Measurements from ENCODE around the gene SCT. TPM values are rescaled to one million over a fixed set of nuclear protein-coding genes. Genes with fewer than 3 reads are reported as not detected.

The SCT gene
- total RNA-seq, 1 experiment from 2014 or later, result not detected

DNA sequence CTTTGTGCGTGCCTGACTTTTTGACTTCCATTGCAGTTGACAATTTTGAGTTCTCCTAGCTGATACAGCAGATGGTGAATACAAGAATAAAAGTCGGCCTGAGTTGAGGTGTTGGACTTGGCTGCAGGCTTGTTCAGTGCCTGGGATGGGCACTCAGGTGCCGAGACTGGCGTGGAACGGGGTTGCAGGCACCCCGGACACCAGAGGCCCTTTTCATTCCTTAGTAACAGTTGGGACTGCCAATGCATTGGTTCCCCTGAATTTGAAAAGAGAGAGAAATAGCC lies 49.4 kb downstream of the SCT start:
- no peak for DNase-seq
- no peaks in the 10 kb centered on the region for H3K9me3 Mint-ChIP-seq (ENCODE audit: low read depth, unreplicated experiment)
- intact Hi-C loops (cut with micrococcal nuclease; ENCODE audit: unreplicated experiment), result no loop called here
- H3K27me3 Mint-ChIP-seq (ENCODE audit: unreplicated experiment), result peaks cover 16% of the 10 kb centered on the region
- BruUV-seq (replicated peaks), result TSS peak; percentile 65
- peak overlapping the region; percentile 87 for H3K4me3 Mint-ChIP-seq (ENCODE audit: low read depth, unreplicated experiment)
- H3K27ac Mint-ChIP-seq (ENCODE audit: unreplicated experiment), result peak overlapping the region; percentile 36
- peaks cover 36% of the 10 kb centered on the region for H3K4me1 Mint-ChIP-seq (ENCODE audit: low read depth, unreplicated experiment)
- H3K36me3 Mint-ChIP-seq (ENCODE audit: insufficient read depth, unreplicated experiment), result peaks cover 47% of the 10 kb centered on the region
- CTCF ChIA-PET, result no interaction called here
- TF ChIP-seq, protein P1, sequence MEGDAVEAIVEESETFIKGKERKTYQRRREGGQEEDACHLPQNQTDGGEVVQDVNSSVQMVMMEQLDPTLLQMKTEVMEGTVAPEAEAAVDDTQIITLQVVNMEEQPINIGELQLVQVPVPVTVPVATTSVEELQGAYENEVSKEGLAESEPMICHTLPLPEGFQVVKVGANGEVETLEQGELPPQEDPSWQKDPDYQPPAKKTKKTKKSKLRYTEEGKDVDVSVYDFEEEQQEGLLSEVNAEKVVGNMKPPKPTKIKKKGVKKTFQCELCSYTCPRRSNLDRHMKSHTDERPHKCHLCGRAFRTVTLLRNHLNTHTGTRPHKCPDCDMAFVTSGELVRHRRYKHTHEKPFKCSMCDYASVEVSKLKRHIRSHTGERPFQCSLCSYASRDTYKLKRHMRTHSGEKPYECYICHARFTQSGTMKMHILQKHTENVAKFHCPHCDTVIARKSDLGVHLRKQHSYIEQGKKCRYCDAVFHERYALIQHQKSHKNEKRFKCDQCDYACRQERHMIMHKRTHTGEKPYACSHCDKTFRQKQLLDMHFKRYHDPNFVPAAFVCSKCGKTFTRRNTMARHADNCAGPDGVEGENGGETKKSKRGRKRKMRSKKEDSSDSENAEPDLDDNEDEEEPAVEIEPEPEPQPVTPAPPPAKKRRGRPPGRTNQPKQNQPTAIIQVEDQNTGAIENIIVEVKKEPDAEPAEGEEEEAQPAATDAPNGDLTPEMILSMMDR (IDR thresholded peaks at IDR 0.05; ENCODE audit: unreplicated experiment), result no peak

DNA sequence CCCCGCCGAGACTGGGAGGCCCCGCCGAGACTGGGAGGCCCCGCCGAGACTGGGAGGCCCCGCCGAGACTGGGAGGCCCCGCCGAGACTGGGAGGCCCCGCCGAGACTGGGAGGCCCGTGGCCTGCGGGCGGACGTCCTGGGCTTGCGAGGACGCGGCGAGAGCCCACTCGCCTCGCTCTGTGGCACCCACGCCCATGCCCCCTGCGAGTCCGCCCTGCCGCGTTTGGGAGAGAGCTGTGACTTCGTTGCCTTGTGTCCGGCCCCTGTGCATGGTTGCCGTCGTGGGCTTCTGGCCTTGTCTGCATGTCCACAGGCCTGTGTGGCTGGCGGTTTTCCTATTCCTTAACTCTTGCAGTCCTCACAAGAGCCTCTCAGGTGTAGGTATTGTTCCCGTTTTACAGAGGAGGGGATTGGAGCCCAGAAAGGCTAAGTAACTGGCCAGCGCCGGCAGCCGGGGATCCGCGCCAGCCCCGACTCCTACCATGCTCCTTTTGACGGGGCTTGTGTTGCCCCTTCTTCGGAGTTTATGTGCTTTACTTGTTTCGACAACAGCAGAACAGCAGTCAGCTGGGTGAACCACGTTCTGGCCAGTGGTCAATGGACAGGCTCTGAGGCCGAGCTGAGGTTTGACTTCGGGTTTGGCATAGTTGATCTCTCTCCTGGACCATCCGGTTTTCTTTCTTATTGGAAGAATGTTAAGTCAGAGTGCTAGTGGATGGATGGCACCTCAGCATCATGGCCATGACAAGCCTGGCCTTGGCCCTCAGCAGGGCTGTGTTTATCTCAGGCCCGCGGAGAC lies 50.0 kb downstream of the SCT start:
- TF ChIP-seq, protein P1 (IDR thresholded peaks at IDR 0.05; ENCODE audit: unreplicated experiment), result no peak
- no peaks in the 10 kb centered on the region for H3K9me3 Mint-ChIP-seq (ENCODE audit: low read depth, unreplicated experiment)
- intact Hi-C loops (cut with micrococcal nuclease; ENCODE audit: unreplicated experiment), result no loop called here

More for the DNA sequence above, 50.0 kb downstream of the SCT start:
- BruUV-seq (replicated peaks), result no TSS peak
- no peak for DNase-seq
- Mint-ChIP-seq H3K4me1 (ENCODE audit: low read depth, unreplicated experiment) (peaks cover 36% of the 10 kb centered on the region), H3K27ac (ENCODE audit: unreplicated experiment) (peak overlapping the region; percentile 36), H3K4me3 (ENCODE audit: low read depth, unreplicated experiment) (peak overlapping the region; percentile 87), H3K27me3 (ENCODE audit: unreplicated experiment) (peaks cover 16% of the 10 kb centered on the region), H3K36me3 (ENCODE audit: insufficient read depth, unreplicated experiment) (peaks cover 46% of the 10 kb centered on the region)
- CTCF ChIA-PET, result no interaction called here

Other genes starting within 250 kb of the SCT start
- gene PKP3, start 233.0 kb downstream of the SCT start, total RNA-seq (2022), result 128 and 154 TPM in 2 replicates
- gene SIGIRR, start 212.2 kb downstream of the SCT start, total RNA-seq (2022), result 76.3 and 83.6 TPM in 2 replicates
- gene ANO9, start 185.2 kb downstream of the SCT start, total RNA-seq (2022), result 27.2 and 32.2 TPM in 2 replicates
- 25.1 and 30.4 TPM in 2 replicates for gene PTDSS2, start 176.9 kb downstream of the SCT start, total RNA-seq (2022)
- gene RNH1, start 119.9 kb downstream of the SCT start, total RNA-seq (2022), result 103 and 107 TPM in 2 replicates
- 42.1 and 47.9 TPM in 2 replicates for gene HRAS, start 91.6 kb downstream of the SCT start, total RNA-seq (2022)
- gene LRRC56, start 89.7 kb downstream of the SCT start, total RNA-seq (2022), result 2.2 and 2.6 TPM in 2 replicates
- gene LMNTD2, start 66.4 kb downstream of the SCT start, total RNA-seq (2022), result 7.2 and 7.8 TPM in 2 replicates
- gene RASSF7, start 66.2 kb downstream of the SCT start, total RNA-seq (2022), result 93.3 and 100 TPM in 2 replicates
- 42.3 and 43.2 TPM in 2 replicates for gene PHRF1, start 50.7 kb downstream of the SCT start, total RNA-seq (2022)
- gene IRF7, start 11.2 kb downstream of the SCT start, total RNA-seq (2022), result 48.7 and 93.5 TPM in 2 replicates
- gene CDHR5, start 2.2 kb downstream of the SCT start, total RNA-seq (2022), result 5.0 and 7.6 TPM in 2 replicates
- 1.3 TPM in 2 replicates for gene DRD4, start 10.1 kb upstream of the SCT start, total RNA-seq (2022)
- gene DEAF1, start 68.0 kb upstream of the SCT start, total RNA-seq (2022), result 57.0 and 59.0 TPM in 2 replicates
- gene TMEM80, start 68.6 kb upstream of the SCT start, total RNA-seq (2022), result 21.2 and 29.9 TPM in 2 replicates
- 212 and 213 TPM in 2 replicates for gene EPS8L2, start 79.0 kb upstream of the SCT start, total RNA-seq (2022)
- 359 and 379 TPM in 2 replicates for gene TALDO1, start 120.3 kb upstream of the SCT start, total RNA-seq (2022)
- gene GATD1, start 150.3 kb upstream of the SCT start, total RNA-seq (2022), result 73.8 and 83.3 TPM in 2 replicates
- not detected in 2 replicates for gene CEND1, start 162.9 kb upstream of the SCT start, total RNA-seq (2022)
- gene SLC25A22, start 171.1 kb upstream of the SCT start, total RNA-seq (2022), result 44.5 and 53.6 TPM in 2 replicates
- gene PIDD1, start 178.1 kb upstream of the SCT start, total RNA-seq (2022), result 15.9 and 16.3 TPM in 2 replicates
- gene RPLP2, start 182.8 kb upstream of the SCT start, total RNA-seq (2022), result 1,351 and 1,381 TPM in 2 replicates
- 134 and 151 TPM in 2 replicates for gene PNPLA2, start 191.7 kb upstream of the SCT start, total RNA-seq (2022)
- gene CRACR2B, start 200.7 kb upstream of the SCT start, total RNA-seq (2022), result 33.4 and 35.3 TPM in 2 replicates
- gene CD151, start 205.8 kb upstream of the SCT start, total RNA-seq (2022), result 472 and 482 TPM in 2 replicates
- gene POLR2L, start 215.3 kb upstream of the SCT start, total RNA-seq (2022), result 107 and 115 TPM in 2 replicates
- 28.9 and 36.3 TPM in 2 replicates for gene TSPAN4, start 215.7 kb upstream of the SCT start, total RNA-seq (2022)

Measured in Calu3 (cell line).